Tibial nerve (tissue), 4 donors: ENCODE results near the gene CDH18. TPM values are rescaled to one million over a fixed set of nuclear protein-coding genes. Genes with fewer than 3 reads are reported as not detected.

ENCODE experiments used
- DNase-seq, 2 donors: peaks; one replicate each; pipeline ENCODE4 v3.0.0-alpha.2; 2019; ENCODE audit warnings: low spot score in 2 of 2
- H3K27ac ChIP-seq, 4 donors: fragments of 200-600 bp; sonication (generic) in 3 of 4; one replicate each; pipeline ENCODE4 v1.5.1; 2017 to 2019; ENCODE audit warnings: mild to moderate bottlenecking in 1 of 4
- H3K27me3 ChIP-seq, 2 donors: fragments of 200-600 bp; sonication (generic) in 1 of 2; one replicate each; pipeline versions ENCODE4 v1.5.1 to v1.6.0; 2017 to 2019
- H3K36me3 ChIP-seq, 3 donors: fragments of 200-600 bp; sonication (generic); one replicate each; pipeline ENCODE4 v1.5.1; 2018 to 2019
- H3K4me1 ChIP-seq, 4 donors: fragments of 200-600 bp; sonication (generic) in 3 of 4; one replicate each; pipeline ENCODE4 v1.5.1; 2017 to 2019
- H3K4me3 ChIP-seq, 4 donors: fragments of 200-600 bp; sonication (generic) in 3 of 4; one replicate each; pipeline ENCODE4 v1.5.1; 2017 to 2019; ENCODE audit warnings: mild to moderate bottlenecking in 1 of 4, moderate library complexity in 1 of 4
- H3K9me3 ChIP-seq, 4 donors: fragments of 200-600 bp; sonication (generic) in 3 of 4; one replicate each; pipeline ENCODE4 v1.5.1; 2017 to 2019
- CTCF ChIP-seq, 5 experiments: fragments of 200-600 bp in 3 of 5; fragments of 450-650 bp in 2 of 5; sonication (generic) in 3 of 5; IDR thresholded peaks; one replicate each; pipeline ENCODE4 v1.5.1; 2016 to 2019; ENCODE audit warnings: antibody characterized with exemption in 5 of 5, mild to moderate bottlenecking in 3 of 5, moderate library complexity in 2 of 5
- EP300 ChIP-seq, 2 donors: sonication (generic); formaldehyde crosslinking; IDR thresholded peaks; one replicate each; pipeline ENCODE4 v1.6.1; 2017; ENCODE audit warnings: antibody characterized with exemption in 2 of 2, mild to moderate bottlenecking in 1 of 2
- POLR2A ChIP-seq, 2 donors: fragments of 450-650 bp; IDR thresholded peaks; one replicate each; pipeline ENCODE4 v1.6.1; 2017; ENCODE audit warnings: antibody characterized with exemption in 2 of 2, mild to moderate bottlenecking in 2 of 2, moderate library complexity in 2 of 2
- WGBS, 2 donors: methylation state at CpG; one replicate each; pipeline ENCODE4 v1.1.5; 2018; 5-methylcytosine and 5-hydroxymethylcytosine counted together
- total RNA-seq, 4 donors: library from RNA; depleted of rRNA; stranded (reverse); fragments of >200 nt; gene quantifications; one replicate each; pipeline ENCODE4 v1.1.0, GENCODE V29; 2016

The CDH18 gene
- total RNA-seq, 4 donors from 2014 or later = not detected

GRCh38 chr5:19920761-19921160 lies 67.2 kb downstream of the CDH18 start:
- Histone ChIP-seq H3K4me1 (no peaks in the 10 kb centered on the region), H3K36me3 (no peaks in the 10 kb centered on the region), H3K9me3 (no peaks in the 10 kb centered on the region), H3K27ac (no peak overlapping the region), H3K4me3 (no peak overlapping the region), H3K27me3 (no peaks in the 10 kb centered on the region)
- 90 to 96% methylated on average over 4 of the region's 4 CpGs for WGBS, 2 donors
- TF ChIP-seq POLR2A (IDR thresholded peaks at IDR 0.05) = no peak
- TF ChIP-seq EP300 (IDR thresholded peaks at IDR 0.05) = no peak
- no peak for DNase-seq

GRCh38 chr5:19918780-19919179 lies 69.2 kb downstream of the CDH18 start:
- no peaks in the 10 kb centered on the region for H3K4me1 ChIP-seq
- H3K9me3 ChIP-seq = no peaks in the 10 kb centered on the region
- H3K36me3 ChIP-seq = no peaks in the 10 kb centered on the region
- no peak for DNase-seq
- H3K27me3 ChIP-seq = no peaks in the 10 kb centered on the region
- TF ChIP-seq CTCF (IDR thresholded peaks at IDR 0.05) (no peak), POLR2A (IDR thresholded peaks at IDR 0.05) (no peak), EP300 (IDR thresholded peaks at IDR 0.05) (no peak)
- 83 to 87% methylated on average over 3 of the region's 3 CpGs for WGBS, 2 donors
- H3K4me3 ChIP-seq = no peak overlapping the region
- H3K27ac ChIP-seq = no peak overlapping the region

- no peak overlapping the region for H3K27ac ChIP-seq
- H3K4me3 ChIP-seq = no peak overlapping the region
- H3K4me1 ChIP-seq = no peaks in the 10 kb centered on the region
- 81 to 84% methylated on average over 5 of the region's 5 CpGs for WGBS, 2 donors
- H3K9me3 ChIP-seq = no peaks in the 10 kb centered on the region
- no peak for TF ChIP-seq EP300 (IDR thresholded peaks at IDR 0.05)
- TF ChIP-seq CTCF (IDR thresholded peaks at IDR 0.05) = no peak
- TF ChIP-seq POLR2A (IDR thresholded peaks at IDR 0.05) = no peak
- H3K27me3 ChIP-seq = no peaks in the 10 kb centered on the region
- no peaks in the 10 kb centered on the region for H3K36me3 ChIP-seq
- DNase-seq = no peak
These were observed 70.3 kb downstream of the CDH18 start for GRCh38 chr5:19917588-19918122.

GRCh38 chr5:19910136-19910535 lies 77.9 kb downstream of the CDH18 start:
- DNase-seq = no peak
- no peaks in the 10 kb centered on the region for H3K9me3 ChIP-seq
- H3K36me3 ChIP-seq = no peaks in the 10 kb centered on the region
- no peaks in the 10 kb centered on the region for H3K27me3 ChIP-seq
- no peak overlapping the region for H3K4me3 ChIP-seq
- H3K27ac ChIP-seq = no peak overlapping the region
- no peak for TF ChIP-seq EP300 (IDR thresholded peaks at IDR 0.05)
- no peak for TF ChIP-seq POLR2A (IDR thresholded peaks at IDR 0.05)
- no peak for TF ChIP-seq CTCF (IDR thresholded peaks at IDR 0.05)
- no peaks in the 10 kb centered on the region for H3K4me1 ChIP-seq
- WGBS, 2 donors = 73 to 78% methylated on average over 4 of the region's 4 CpGs

- DNase-seq = no peak
- TF ChIP-seq CTCF (IDR thresholded peaks at IDR 0.05) (no peak), EP300 (IDR thresholded peaks at IDR 0.05) (no peak), POLR2A (IDR thresholded peaks at IDR 0.05) (no peak)
- no peak overlapping the region for H3K4me3 ChIP-seq
- no peaks in the 10 kb centered on the region for H3K9me3 ChIP-seq
- H3K27ac ChIP-seq = no peak overlapping the region
- 0 to 34% methylated on average over 1 of the region's 1 CpG for WGBS, 2 donors
- no peaks in the 10 kb centered on the region for H3K4me1 ChIP-seq
- H3K36me3 ChIP-seq = no peaks in the 10 kb centered on the region
- H3K27me3 ChIP-seq = no peaks in the 10 kb centered on the region
These were observed 83.2 kb downstream of the CDH18 start for GRCh38 chr5:19904766-19905165.

- Histone ChIP-seq H3K36me3 (no peaks in the 10 kb centered on the region), H3K4me3 (no peak overlapping the region), H3K4me1 (no peaks in the 10 kb centered on the region), H3K27ac (no peak overlapping the region), H3K27me3 (no peaks in the 10 kb centered on the region), H3K9me3 (no peaks in the 10 kb centered on the region)
- TF ChIP-seq EP300 (IDR thresholded peaks at IDR 0.05) = no peak
- WGBS, 2 donors = 90 to 99% methylated on average over 5 of the region's 5 CpGs
- no peak for DNase-seq
These were observed 84.4 kb downstream of the CDH18 start for GRCh38 chr5:19903611-19904010.
